ENCODE data around the gene KCNRG.

GRCh38 chr13:50053844-50054243 is 38.6 kb downstream of the KCNRG start:
- TF ChIP-seq CTCF (IDR thresholded peaks at IDR 0.05; ENCODE audit: low read length) (no peak), EZH2phosphoT487 (IDR thresholded peaks at IDR 0.05; ENCODE audit: low read length) (no peak), EZH2 (optimal IDR thresholded peaks at IDR 0.05; ENCODE audit: low read depth, low read length) (no peak)

All from MM.1S (cell line).